ENCODE results near the gene RANBP3. TPM values are rescaled to one million over a fixed set of nuclear protein-coding genes. Genes with fewer than 3 reads are reported as not detected.
A peak's percentile ranks its signal among the peaks of the same experiment; 100 is the strongest.
"Not testable (repeated sequence)": the region's sequence is repeated elsewhere in the genome, so short reads cannot be mapped to it uniquely, and the experiment has no call there.

Gene RANBP3, protein sequence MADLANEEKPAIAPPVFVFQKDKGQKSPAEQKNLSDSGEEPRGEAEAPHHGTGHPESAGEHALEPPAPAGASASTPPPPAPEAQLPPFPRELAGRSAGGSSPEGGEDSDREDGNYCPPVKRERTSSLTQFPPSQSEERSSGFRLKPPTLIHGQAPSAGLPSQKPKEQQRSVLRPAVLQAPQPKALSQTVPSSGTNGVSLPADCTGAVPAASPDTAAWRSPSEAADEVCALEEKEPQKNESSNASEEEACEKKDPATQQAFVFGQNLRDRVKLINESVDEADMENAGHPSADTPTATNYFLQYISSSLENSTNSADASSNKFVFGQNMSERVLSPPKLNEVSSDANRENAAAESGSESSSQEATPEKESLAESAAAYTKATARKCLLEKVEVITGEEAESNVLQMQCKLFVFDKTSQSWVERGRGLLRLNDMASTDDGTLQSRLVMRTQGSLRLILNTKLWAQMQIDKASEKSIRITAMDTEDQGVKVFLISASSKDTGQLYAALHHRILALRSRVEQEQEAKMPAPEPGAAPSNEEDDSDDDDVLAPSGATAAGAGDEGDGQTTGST
- total RNA-seq = 100 to 1,000 TPM in 1 of 4 donors, 10 to 100 TPM in 3; 58.9 to 175 (median 65.0) TPM

DNA sequence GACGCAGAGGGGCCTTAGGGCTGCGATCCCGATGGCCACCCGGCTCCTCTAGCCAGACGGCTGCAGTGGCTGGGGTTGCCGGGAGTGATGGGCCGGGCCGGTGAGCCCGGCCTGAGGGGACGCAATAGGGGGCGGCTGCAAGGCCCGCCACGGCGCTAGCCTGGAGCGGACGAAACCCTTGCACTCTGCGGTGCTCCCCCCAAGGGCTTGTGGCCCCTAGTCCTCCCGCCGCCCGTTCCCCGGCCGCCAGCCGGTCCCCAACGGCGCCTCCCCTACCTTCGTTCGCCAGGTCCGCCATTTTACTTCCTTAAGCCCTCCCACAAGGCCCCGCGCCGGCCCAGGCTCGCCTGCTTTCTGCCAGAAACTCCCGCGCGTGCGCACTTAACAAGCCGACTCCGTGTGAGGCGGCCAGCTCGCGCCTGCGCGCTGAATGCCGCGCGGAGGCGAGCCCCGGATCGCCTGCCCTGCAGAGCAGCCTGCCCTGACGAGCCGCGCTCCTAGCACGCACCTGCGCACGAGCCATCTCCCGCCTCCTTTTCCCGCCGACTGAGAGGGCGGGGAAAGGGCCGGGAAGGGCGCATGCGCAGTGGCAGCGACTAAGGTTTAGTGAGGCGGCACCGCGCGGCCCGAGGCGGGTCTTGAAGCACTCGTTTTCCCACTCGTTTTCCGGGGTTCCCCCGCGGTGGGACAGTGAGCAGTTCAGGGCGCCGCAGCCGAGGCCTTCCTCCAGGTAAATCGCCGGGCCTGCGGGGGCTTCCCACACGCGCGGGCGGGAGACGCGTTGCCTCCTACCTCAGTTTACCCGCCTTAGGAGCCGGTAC lies at the start of gene RANBP3:
RANBP3 (minus strand) TSS at position 356 of the 821 bp plus-strand sequence; CDS start at position 298, 58 bp downstream.
- H3K27ac ChIP-seq = peak within 1 kb of the TSS; percentile 91 to 95 (median 92)
- in situ Hi-C loops (cut with MboI; ENCODE audit: low pct_ligation_motif_present in 1 of 4, low pct_unique_long_range_greater_than_20kb in 1 of 4, low sequenced_read_pairs in 3 of 4) = no loop called here
- no peaks in the 10 kb centered on the region for H3K27me3 ChIP-seq
- intact Hi-C loops (cut with DNase I; ENCODE audit: low total_unique reads) = no loop called here
- H3K4me1 ChIP-seq = peaks cover 36 to 63% (median 57%) of the 10 kb centered on the region in 4 donors
- H3K9me3 ChIP-seq = no peaks in the 10 kb centered on the region
- 1% methylated on average over 67 of the region's 88 CpGs; no CpG with 5 or more reads in 1 of the 2 donors for WGBS, 2 donors (ENCODE audit: low coverage in 1 of 2)
- no peak for TF ChIP-seq EP300 (IDR thresholded peaks at IDR 0.05; ENCODE audit: low read depth)
- peak; percentile 50 for TF ChIP-seq POLR2A (IDR thresholded peaks at IDR 0.05)
- TF ChIP-seq POLR2AphosphoS5 (IDR thresholded peaks at IDR 0.05) = peak; percentile 72 to 84 (median 73)
- DNase-seq = peak; percentile 99
- no peaks in the 10 kb centered on the region for H3K36me3 ChIP-seq
- peak within 1 kb of the TSS; percentile 91 to 99 (median 96) for H3K4me3 ChIP-seq

DNA sequence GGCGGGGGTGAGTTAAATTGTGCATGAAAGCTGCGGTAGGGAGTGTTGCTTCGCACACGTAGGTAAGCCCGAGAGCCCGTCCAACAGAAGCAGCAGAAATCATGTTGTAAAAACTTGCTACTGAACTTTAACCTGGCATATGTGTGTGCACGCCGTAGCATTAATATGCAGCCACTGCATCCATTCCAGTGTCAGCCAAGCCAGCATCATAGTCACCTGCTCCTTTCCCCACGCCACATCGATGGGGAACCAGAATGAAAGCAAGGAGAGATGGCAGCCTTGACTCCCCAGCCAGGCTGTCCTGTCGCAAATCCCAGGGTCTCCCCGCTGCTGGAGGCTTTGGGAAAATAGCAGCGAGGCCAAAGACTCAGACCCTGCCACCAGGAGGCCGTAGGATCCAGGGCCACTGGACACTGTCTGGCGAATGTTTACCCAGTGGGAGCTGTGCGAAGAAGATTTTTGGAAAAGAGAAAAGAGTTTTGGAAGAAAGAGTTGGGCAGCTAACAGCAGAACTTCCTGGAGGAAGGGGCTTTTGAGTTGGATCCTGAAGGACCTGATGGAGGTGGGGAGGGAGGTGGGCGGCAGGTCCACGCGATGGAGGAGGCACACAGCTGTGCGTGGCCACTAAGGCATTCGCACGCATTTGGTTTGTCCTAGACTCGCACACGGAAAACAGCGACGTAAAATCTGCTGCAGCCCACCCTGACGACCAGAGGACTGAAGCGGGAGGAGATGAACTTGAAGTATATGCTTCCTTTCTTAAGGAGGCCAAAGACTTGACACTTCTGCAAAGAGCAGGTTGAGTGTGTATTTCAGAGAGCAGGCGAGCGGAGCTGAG lies 48.7 kb upstream of the RANBP3 start:
- intact Hi-C loops (cut with DNase I; ENCODE audit: low total_unique reads) (no loop called here), in situ Hi-C loops (cut with MboI; ENCODE audit: low pct_ligation_motif_present in 1 of 4, low pct_unique_long_range_greater_than_20kb in 1 of 4, low sequenced_read_pairs in 3 of 4) (loop anchor here in 2 of 4 donors (10.0 to 25.0 kb wide), 2 partner anchors 222 to 286 kb away; partner anchors contain the start of gene NRTN (in 1 of the 2))
- no peak for TF ChIP-seq EP300 (IDR thresholded peaks at IDR 0.05; ENCODE audit: low read depth)
- no peak for TF ChIP-seq POLR2A (IDR thresholded peaks at IDR 0.05)
- TF ChIP-seq POLR2AphosphoS5 (IDR thresholded peaks at IDR 0.05) = no peak
- TF ChIP-seq, protein P1, sequence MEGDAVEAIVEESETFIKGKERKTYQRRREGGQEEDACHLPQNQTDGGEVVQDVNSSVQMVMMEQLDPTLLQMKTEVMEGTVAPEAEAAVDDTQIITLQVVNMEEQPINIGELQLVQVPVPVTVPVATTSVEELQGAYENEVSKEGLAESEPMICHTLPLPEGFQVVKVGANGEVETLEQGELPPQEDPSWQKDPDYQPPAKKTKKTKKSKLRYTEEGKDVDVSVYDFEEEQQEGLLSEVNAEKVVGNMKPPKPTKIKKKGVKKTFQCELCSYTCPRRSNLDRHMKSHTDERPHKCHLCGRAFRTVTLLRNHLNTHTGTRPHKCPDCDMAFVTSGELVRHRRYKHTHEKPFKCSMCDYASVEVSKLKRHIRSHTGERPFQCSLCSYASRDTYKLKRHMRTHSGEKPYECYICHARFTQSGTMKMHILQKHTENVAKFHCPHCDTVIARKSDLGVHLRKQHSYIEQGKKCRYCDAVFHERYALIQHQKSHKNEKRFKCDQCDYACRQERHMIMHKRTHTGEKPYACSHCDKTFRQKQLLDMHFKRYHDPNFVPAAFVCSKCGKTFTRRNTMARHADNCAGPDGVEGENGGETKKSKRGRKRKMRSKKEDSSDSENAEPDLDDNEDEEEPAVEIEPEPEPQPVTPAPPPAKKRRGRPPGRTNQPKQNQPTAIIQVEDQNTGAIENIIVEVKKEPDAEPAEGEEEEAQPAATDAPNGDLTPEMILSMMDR (IDR thresholded peaks at IDR 0.05) = no peak
- no peaks in the 10 kb centered on the region for H3K27me3 ChIP-seq
- DNase-seq = no peak
- WGBS, 2 donors (ENCODE audit: low coverage in 1 of 2) = 94 to 98% methylated on average over 8 to 30 of the region's 30 CpGs
- H3K9me3 ChIP-seq = no peaks in the 10 kb centered on the region
- H3K4me1 ChIP-seq = no peaks in the 10 kb centered on the region
- no peak overlapping the region for H3K4me3 ChIP-seq
- no peaks in the 10 kb centered on the region for H3K36me3 ChIP-seq
- H3K27ac ChIP-seq = no peak overlapping the region

DNA sequence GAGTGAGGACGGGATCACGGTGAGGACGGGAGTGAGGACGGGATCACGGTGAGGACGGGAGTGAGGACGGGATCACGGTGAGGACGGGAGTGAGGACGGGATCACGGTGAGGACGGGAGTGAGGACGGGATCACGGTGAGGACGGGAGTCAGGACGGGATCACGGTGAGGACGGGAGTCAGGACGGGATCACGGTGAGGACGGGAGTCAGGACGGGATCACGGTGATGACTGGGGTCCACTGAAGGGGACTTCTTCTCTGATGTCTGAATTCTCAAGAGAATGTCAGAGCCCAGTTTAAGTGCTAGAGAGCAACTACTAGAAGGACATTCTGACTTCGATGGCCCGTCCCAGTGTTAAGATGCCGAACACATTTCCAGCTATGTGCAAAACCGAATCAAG lies 46.8 kb upstream of the RANBP3 start:
- DNase-seq; H3K36me3 ChIP-seq; H3K4me3 ChIP-seq; H3K27me3 ChIP-seq; H3K27ac ChIP-seq; H3K4me1 ChIP-seq; intact Hi-C loops (cut with DNase I; ENCODE audit: low total_unique reads); H3K9me3 ChIP-seq: not testable (repeated sequence)
- in situ Hi-C loops (cut with MboI; ENCODE audit: low pct_ligation_motif_present in 1 of 4, low pct_unique_long_range_greater_than_20kb in 1 of 4, low sequenced_read_pairs in 3 of 4) = loop anchor here in 2 of 4 donors (10.0 to 25.0 kb wide), 2 partner anchors 220 to 288 kb away; partner anchors contain the start of gene NRTN (in 1 of the 2)
- WGBS, 2 donors (ENCODE audit: low coverage in 1 of 2) = 97% methylated on average over 27 of the region's 27 CpGs; no CpG with 5 or more reads in 1 of the 2 donors

DNA sequence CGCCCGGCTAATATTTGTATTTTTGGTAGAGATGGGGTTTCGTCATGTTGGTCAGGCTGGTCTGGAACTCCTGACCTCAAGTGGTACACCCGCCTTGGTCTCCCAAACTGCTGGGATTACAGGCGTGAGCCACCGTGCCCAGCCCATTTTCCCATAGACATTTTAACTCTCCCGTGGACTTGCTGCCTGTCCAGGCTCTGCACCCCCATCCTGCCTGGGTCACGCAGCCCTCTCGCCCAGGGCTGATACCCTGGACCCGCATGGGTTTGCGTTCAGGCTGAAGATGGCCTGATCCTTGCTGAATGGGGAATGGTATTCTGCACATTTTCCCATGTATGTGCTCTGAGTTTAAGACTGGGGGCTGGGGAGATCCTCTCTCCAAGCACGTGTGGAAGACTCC lies 46.0 kb upstream of the RANBP3 start:
- in situ Hi-C loops (cut with MboI; ENCODE audit: low pct_ligation_motif_present in 1 of 4, low pct_unique_long_range_greater_than_20kb in 1 of 4, low sequenced_read_pairs in 3 of 4) (loop anchor here in 1 of 4 donors (10.0 kb wide), 1 partner anchor 219 kb away; the partner anchor contains the start of gene NRTN), intact Hi-C loops (cut with DNase I; ENCODE audit: low total_unique reads) (no loop called here)
- Histone ChIP-seq H3K27ac (no peak overlapping the region), H3K4me3 (no peak overlapping the region), H3K9me3 (no peaks in the 10 kb centered on the region), H3K27me3 (no peaks in the 10 kb centered on the region), H3K36me3 (no peaks in the 10 kb centered on the region), H3K4me1 (no peaks in the 10 kb centered on the region)
- TF ChIP-seq EP300 (IDR thresholded peaks at IDR 0.05; ENCODE audit: low read depth) (no peak), POLR2AphosphoS5 (IDR thresholded peaks at IDR 0.05) (no peak), POLR2A (IDR thresholded peaks at IDR 0.05) (no peak)
- TF ChIP-seq, protein P1 (IDR thresholded peaks at IDR 0.05) = no peak
- no peak for DNase-seq
- WGBS, 2 donors (ENCODE audit: low coverage in 1 of 2) = 91% methylated on average over 12 of the region's 12 CpGs; no CpG with 5 or more reads in 1 of the 2 donors
